GM19239 (cell line): ENCODE measurements around the gene CD28.

ENCODE experiments used
- DNase-seq: peaks from one replicate; pipeline ENCODE4 v3.0.0; 2011; ENCODE audit warnings: low spot score; ENCODE audit not compliant: insufficient read length
- FAIRE-seq: peaks from 2 replicates; lab custom pipeline; 2011; peaks lifted over from hg19 to GRCh38; lab: Jason Lieb, UNC

The CD28 gene

GRCh38 chr2:203710952-203711351 is 4.5 kb downstream of the CD28 start:
- FAIRE-seq (no peak), DNase-seq (no peak)

- DNase-seq (no peak), FAIRE-seq (no peak)
These were observed 5.0 kb downstream of the CD28 start for GRCh38 chr2:203711399-203711798.

DNA sequence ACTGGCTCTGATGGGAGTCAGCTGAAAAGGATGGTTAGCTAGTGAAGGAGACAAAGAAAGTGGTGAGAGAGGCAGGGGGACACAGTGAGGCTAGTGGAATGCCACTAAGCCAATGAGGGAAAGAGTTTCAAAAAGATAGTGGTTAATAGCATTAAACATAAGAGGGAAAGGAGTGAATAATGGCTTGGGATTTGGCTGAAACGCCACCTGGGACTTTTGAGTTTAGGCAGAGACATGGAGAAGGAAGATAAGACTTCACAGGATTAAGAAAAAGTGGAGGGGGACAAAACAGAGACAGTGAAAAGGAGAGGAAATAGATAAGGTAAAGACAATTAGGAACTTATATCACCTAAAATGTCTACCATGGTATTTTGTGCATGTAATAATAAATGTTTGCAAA is 6.9 kb downstream of the CD28 start:
- FAIRE-seq (no peak), DNase-seq (no peak)

DNA sequence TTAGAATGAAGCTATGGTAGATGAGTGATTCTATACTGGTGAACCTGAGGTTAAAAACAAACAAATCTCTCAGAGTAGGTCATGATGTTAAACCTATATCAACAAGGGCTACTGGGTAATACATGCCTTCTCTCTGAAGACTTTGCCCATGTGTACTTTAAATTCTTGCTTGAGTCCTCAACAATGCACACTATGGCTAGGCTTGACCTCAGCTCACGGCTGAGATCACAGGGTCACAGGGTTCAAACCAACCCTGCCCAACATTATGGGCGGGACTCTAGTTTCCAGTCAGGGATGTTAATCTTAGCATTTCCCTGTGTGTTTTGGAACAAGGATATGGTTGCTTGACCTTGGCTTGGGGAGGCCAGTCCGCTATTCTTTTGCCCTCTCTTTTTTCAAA is 7.7 kb downstream of the CD28 start:
- DNase-seq (no peak), FAIRE-seq (no peak)

DNA sequence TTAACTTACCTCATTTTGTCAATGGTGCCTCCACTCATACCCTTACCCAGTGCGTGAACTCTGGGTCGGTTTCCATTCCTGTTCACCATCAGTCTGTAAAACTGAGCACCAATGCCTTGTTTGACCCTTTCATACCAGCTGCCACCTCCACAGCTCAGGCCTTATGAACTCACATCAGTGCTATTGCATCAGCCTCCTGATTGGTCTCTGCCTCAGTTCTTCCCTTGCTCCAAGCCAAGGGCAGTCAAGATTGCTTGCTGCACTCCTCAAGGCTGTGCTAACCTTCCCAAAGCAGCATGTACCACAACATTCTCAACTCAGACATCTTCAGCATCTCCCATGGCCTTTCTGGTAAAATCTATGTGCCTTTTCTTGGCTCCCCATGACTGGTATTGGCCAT is 9.3 kb downstream of the CD28 start:
- FAIRE-seq (no peak), DNase-seq (no peak)

DNA sequence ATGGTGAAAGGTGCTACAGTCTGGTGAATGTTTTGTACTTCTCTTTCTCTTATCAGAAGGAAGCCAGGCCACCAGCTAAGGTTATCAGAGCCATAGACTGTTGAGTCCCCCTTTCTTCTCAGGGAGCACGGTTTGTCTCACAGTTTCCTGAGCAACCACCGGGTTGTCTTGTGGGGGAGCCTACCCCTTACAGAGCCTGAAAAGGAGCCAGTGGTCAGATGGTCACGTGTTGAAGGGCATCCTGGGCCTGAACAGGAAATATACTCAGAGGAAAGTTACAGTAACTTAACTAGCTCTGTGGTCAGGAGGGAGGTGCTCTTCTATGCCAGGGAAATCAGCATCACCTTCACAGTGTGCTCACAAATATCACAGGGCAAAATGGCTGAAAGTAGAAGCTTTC is 11.6 kb downstream of the CD28 start:
- FAIRE-seq, result peak; percentile 96
- peak; percentile 31 for DNase-seq

DNA sequence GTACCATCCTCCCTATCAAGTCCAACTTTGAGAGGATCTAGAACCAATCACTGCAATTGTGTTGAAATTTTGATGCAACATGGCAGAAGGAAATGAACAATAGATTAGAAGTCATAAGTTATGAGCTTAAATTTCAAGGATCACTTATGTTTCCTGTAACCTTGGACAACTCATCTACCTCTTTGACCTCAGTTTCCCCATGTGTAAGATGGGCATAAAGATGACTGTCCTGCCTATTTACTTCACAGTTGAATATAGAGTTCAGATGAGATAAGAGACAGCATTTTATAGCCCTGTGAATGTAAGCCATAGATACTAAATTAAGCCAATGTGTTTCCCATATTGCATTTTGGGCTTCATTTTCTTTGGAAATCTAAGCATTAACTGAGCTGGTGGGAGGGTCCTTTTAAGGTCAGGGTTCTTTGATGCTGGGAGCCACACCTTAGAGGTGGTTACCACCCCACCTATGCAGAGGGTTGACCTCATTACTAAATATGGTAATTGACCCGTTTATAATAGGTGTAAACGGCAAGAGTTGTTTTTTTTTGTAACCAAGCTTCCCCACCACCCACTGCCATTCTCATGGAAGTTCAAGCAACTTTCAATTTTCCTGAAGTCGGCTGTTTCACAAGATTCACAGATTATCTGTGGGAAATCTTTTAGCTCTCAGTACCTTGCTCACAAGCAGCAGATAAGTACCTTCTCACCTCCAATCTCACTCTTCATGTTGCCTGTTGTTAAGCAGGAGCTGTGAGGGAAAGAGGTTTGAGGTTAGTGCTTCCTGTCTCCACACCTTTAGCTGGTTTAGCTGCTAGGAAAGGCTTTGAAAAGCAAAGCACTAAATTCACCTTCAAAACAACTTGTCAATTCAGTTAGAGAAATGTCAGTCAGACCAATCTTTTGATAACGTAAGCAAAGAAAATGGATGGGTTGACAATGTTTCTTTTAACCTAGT is 13.3 kb downstream of the CD28 start:
- FAIRE-seq, result no peak
- DNase-seq, result no peak

- peak; percentile 62 for FAIRE-seq
- no peak for DNase-seq
These were observed 14.7 kb downstream of the CD28 start for GRCh38 chr2:203720915-203721672.

DNA sequence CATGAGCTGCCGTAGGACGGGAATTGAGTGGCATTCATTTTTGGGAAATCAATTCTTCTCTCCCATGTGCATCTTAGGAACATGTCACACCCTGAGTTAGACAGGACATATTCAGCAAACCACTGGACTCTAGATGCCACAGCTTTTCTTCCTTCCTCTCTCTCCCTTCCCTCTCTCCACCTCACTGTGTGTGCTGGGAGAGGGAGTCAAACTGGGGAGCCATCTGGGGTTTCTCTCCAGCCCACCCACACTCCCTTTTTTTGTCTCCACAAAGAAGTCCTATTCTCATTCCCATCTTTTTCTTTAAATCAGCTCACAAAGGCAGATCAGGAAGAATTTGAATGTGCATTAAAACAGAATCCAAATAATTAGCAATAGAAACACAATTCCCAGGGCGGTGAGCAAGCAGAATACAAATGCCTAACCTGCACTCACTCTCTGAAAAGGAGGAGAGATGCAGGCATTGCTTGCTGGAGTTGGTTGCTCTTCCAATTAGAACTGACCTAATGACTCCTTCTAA is 15.4 kb downstream of the CD28 start:
- DNase-seq, result no peak
- no peak for FAIRE-seq

DNA sequence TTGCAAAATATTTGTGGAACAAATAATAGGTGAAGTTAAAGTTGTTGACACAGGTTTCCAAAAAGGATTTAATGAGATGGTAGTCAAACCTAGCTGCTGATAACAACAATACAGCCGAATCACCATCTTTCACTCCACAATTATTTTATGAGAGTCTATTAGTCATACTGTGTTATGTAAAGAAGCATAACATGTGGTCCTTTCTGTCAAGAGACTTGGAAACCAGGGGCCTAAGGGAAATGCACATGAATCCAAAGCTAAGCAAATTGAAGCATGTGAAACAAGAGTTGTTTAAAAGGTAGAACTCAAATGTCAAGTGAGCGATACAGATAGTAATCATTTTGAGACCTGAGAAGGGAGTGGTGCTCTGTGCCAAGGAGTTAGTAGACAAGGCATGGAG is 16.0 kb downstream of the CD28 start:
- no peak for DNase-seq
- no peak for FAIRE-seq

DNA sequence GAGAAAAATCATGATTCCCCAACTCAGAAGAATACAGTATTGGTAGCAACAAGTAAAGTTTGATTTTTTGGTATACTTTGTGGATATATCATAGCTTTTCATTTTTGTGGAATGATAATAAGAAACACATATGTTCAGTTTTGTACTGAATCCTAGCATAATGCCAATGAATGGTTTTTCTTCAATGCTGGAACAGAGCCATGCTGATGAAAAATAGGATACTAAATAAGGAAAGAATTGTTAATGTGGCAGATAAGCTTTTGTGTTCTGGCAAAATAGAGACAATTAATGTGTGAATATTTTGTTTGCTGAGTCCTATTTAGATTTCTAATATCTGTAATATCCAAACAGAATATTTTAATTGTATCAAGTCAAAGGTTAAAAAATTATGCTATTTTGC is 21.9 kb downstream of the CD28 start:
- FAIRE-seq (no peak), DNase-seq (no peak)

GRCh38 chr2:203730076-203730729 is 23.8 kb downstream of the CD28 start:
- DNase-seq, result no peak
- FAIRE-seq, result peak; percentile 42

DNA sequence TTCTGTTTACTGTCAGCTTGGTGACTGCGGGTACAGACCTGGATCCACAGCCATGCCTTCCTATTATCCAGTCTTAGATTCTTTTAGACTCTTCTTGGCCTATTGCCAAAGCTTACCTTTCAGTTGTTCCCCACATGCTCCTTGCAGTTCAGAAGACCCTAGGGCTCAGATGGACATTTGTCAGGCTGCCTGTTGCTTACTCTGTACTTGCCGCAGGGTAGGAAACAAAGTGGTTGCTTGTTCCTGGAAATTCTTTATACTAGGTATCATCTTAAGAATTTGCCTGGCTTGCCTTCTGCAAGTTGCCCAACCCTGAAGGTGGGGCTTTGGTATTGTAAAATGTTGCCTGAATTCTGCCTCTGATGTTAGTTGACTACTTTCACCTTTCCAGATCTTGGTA is 24.4 kb downstream of the CD28 start:
- no peak for FAIRE-seq
- DNase-seq, result no peak

- no peak for FAIRE-seq
- DNase-seq, result no peak
These were observed 25.9 kb downstream of the CD28 start for GRCh38 chr2:203732092-203732952.

GRCh38 chr2:203732953-203733510 is 26.6 kb downstream of the CD28 start:
- no peak for FAIRE-seq
- DNase-seq, result no peak

- FAIRE-seq (no peak), DNase-seq (no peak)
These were observed 27.2 kb downstream of the CD28 start for GRCh38 chr2:203733684-203734083.

- no peak for FAIRE-seq
- no peak for DNase-seq
These were observed 28.0 kb downstream of the CD28 start for GRCh38 chr2:203734276-203734983.

- peak; percentile 70 for FAIRE-seq
- DNase-seq, result peak; percentile 9
These were observed 30.9 kb downstream of the CD28 start for GRCh38 chr2:203737360-203737759.

GRCh38 chr2:203739351-203739750 is 32.9 kb downstream of the CD28 start:
- FAIRE-seq, result no peak
- no peak for DNase-seq
